ENCODE data around the gene SHROOM3. TPM values are rescaled to one million over a fixed set of nuclear protein-coding genes. Genes with fewer than 3 reads are reported as not detected.

SHROOM3 gene
- total and polyA plus RNA-seq, 2 of the 13 experiments (the other 11 are each of a cell fraction or from before 2014, with no cell fraction given) = 0.01 TPM; not detected in 1

DNA sequence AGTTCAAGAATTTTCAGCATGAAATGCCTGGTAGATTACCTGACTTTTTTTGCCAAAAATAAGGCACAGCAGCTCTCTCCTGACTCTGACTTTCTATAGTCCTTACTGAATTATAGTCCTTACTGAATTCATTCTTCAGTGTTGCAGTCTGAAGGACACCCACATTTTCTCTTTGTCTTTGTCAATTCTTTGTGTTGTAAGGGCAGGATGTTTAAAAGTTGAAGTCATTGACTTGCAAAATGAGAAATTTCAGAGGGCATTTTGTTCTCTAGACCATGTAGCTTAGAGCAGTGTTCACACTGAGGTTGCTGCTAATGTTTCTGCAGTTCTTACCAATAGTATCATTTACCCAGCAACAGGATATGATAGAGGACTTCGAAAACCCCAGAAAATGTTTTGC is 295.0 kb downstream of the SHROOM3 start:
- no peak overlapping the region for H3K27ac ChIP-seq (ENCODE audit: extremely low read length, insufficient read depth, low read length)
- in situ Hi-C loops (cut with HindIII; ENCODE audit: extremely low pct_ligation_motif_present, low pct_unique_long_range_greater_than_20kb) = no loop called here
- ATAC-seq (no peak), DNase-seq (ENCODE audit: low spot score) (no peak), FAIRE-seq (no peak)
- no peaks in the 10 kb centered on the region for H3K36me3 ChIP-seq (replicated peaks in 1 of 2; ENCODE audit: control insufficient read depth in 1 of 2, insufficient read depth in 2 of 2, low read length in 2 of 2)
- CTCF ChIA-PET (ENCODE audit: low intra/inter-chr PET ratio, low total read pairs) = no interaction called here
- no TSS peak for BruUV-seq (replicated peaks)
- no peak overlapping the region for H2AFZ ChIP-seq (ENCODE audit: low read length)
- H3K4me3 ChIP-seq (replicated peaks in 1 of 3; ENCODE audit: insufficient read depth in 1 of 3, low read depth in 2 of 3, low read length in 3 of 3) = no peak overlapping the region
- H3K9ac ChIP-seq (ENCODE audit: insufficient read depth, low read depth, low read length) = no peak overlapping the region
- H3K4me1 ChIP-seq (ENCODE audit: insufficient read depth, low read length) = no peaks in the 10 kb centered on the region
- 0 out of 5 replicates have a peak, but pooled peaks cover 0 to 3% of the 10 kb centered on the region in 2 experiments for H3K27me3 ChIP-seq (ENCODE audit: control insufficient read depth in 1 of 2, insufficient read depth in 2 of 2, low read length in 2 of 2)
- TF ChIP-seq ZNF343 (CRISPR knock-in tag; IDR thresholded peaks at IDR 0.05) = no peak
- H3K9me3 ChIP-seq (ENCODE audit: low read length) = no peaks in the 10 kb centered on the region
- intact Hi-C loops (cut with micrococcal nuclease; ENCODE audit: unreplicated experiment) = loop anchor here (5.0 kb wide), 1 partner anchor 218 kb away; no protein-coding TSS in a partner anchor
- H4K20me1 ChIP-seq (ENCODE audit: insufficient read depth, low read length) = no peaks in the 10 kb centered on the region
- no peak overlapping the region for H3K4me2 ChIP-seq (ENCODE audit: low read depth, low read length)
- POLR2A ChIA-PET = no interaction called here
- 15% methylated on average over 1 of the region's 1 CpG for WGBS (ENCODE audit: low lambda C conversion rate)
- H3K79me2 ChIP-seq (ENCODE audit: insufficient read depth, low read length) = no peaks in the 10 kb centered on the region

DNA sequence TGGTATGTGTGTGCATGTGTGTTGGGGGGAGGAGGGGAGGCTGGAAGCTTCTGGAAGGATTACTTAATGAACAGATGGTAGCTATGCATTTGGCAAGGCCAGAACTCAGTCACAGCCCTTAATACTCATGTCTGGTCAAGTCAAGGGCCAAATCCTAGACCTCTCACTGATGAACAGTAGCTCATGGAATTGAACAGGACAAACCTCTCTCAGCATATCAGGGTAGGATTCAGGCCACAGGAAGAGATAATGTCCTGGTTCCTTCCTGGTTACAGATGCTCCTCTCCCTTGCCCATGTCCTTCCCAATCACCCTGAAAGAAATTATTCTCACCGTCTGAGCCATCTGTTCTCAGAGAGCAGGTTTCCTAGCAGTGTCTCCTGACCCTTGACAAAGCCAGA is 297.2 kb downstream of the SHROOM3 start:
- WGBS (ENCODE audit: low lambda C conversion rate) = 33% methylated on average over 1 of the region's 1 CpG
- ATAC-seq = no peak
- Histone ChIP-seq H2AFZ (ENCODE audit: low read length) (no peak overlapping the region), H3K4me2 (ENCODE audit: low read depth, low read length) (no peak overlapping the region), H3K9me3 (ENCODE audit: low read length) (no peaks in the 10 kb centered on the region), H3K4me3 (replicated peaks in 1 of 3; ENCODE audit: insufficient read depth in 1 of 3, low read depth in 2 of 3, low read length in 3 of 3) (no peak overlapping the region), H3K36me3 (replicated peaks in 1 of 2; ENCODE audit: control insufficient read depth in 1 of 2, insufficient read depth in 2 of 2, low read length in 2 of 2) (no peaks in the 10 kb centered on the region), H3K79me2 (ENCODE audit: insufficient read depth, low read length) (no peaks in the 10 kb centered on the region), H3K27me3 (ENCODE audit: control insufficient read depth in 1 of 2, insufficient read depth in 2 of 2, low read length in 2 of 2) (0 out of 5 replicates have a peak, but pooled peaks cover 0 to 3% of the 10 kb centered on the region in 2 experiments), H3K4me1 (ENCODE audit: insufficient read depth, low read length) (no peaks in the 10 kb centered on the region), H3K9ac (ENCODE audit: insufficient read depth, low read depth, low read length) (no peak overlapping the region), H3K27ac (ENCODE audit: extremely low read length, insufficient read depth, low read length) (no peak overlapping the region), H4K20me1 (ENCODE audit: insufficient read depth, low read length) (no peaks in the 10 kb centered on the region)
- TF ChIP-seq ZNF441 (CRISPR knock-in tag; IDR thresholded peaks at IDR 0.05; ENCODE audit: borderline replicate concordance) (no peak), ZNF10 (CRISPR knock-in tag; IDR thresholded peaks at IDR 0.05; ENCODE audit: borderline replicate concordance, low read depth) (no peak), ZNF572 (CRISPR knock-in tag; IDR thresholded peaks at IDR 0.05) (no peak), ZNF878 (CRISPR knock-in tag; IDR thresholded peaks at IDR 0.05) (no peak), KDM1A (CRISPR knock-in tag; IDR thresholded peaks at IDR 0.05) (no peak), ZFX (CRISPR knock-in tag; IDR thresholded peaks at IDR 0.05; ENCODE audit: low read depth) (no peak), NCOA2 (CRISPR knock-in tag; IDR thresholded peaks at IDR 0.05) (no peak), POLR2A (IDR thresholded peaks at IDR 0.05; ENCODE audit: insufficient read depth in 1 of 2, low read depth in 2 of 2, low read length in 2 of 2) (no peak), SMAD9 (CRISPR knock-in tag; IDR thresholded peaks at IDR 0.05) (no peak), MEIS2 (CRISPR knock-in tag; IDR thresholded peaks at IDR 0.05) (no peak), TEAD2 (CRISPR knock-in tag; IDR thresholded peaks at IDR 0.05) (no peak), SYNCRIP (IDR thresholded peaks at IDR 0.05; ENCODE audit: insufficient read depth, low read depth, low read length) (no peak), SKI (IDR thresholded peaks at IDR 0.05; ENCODE audit: partially characterized antibody) (no peak)
- TF ChIP-seq, protein P1, sequence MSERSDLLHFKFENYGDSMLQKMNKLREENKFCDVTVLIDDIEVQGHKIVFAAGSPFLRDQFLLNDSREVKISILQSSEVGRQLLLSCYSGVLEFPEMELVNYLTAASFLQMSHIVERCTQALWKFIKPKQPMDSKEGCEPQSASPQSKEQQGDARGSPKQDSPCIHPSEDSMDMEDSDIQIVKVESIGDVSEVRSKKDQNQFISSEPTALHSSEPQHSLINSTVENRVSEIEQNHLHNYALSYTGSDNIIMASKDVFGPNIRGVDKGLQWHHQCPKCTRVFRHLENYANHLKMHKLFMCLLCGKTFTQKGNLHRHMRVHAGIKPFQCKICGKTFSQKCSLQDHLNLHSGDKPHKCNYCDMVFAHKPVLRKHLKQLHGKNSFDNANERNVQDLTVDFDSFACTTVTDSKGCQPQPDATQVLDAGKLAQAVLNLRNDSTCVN (CRISPR knock-in tag; IDR thresholded peaks at IDR 0.05; ENCODE audit: borderline replicate concordance) = no peak
- TF ChIP-seq, protein P2, sequence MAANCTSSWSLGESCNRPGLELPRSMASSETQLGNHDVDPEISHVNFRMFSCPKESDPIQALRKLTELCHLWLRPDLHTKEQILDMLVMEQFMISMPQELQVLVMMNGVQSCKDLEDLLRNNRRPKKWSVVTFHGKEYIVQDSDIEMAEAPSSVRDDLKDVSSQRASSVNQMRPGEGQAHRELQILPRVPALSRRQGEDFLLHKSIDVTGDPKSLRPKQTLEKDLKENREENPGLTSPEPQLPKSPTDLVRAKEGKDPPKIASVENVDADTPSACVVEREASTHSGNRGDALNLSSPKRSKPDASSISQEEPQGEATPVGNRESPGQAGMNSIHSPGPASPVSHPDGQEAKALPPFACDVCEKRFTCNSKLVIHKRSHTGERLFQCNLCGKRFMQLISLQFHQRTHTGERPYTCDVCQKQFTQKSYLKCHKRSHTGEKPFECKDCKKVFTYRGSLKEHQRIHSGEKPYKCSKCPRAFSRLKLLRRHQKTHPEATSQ (CRISPR knock-in tag; IDR thresholded peaks at IDR 0.05; ENCODE audit: borderline replicate concordance) = no peak
- TF ChIP-seq, protein P3, sequence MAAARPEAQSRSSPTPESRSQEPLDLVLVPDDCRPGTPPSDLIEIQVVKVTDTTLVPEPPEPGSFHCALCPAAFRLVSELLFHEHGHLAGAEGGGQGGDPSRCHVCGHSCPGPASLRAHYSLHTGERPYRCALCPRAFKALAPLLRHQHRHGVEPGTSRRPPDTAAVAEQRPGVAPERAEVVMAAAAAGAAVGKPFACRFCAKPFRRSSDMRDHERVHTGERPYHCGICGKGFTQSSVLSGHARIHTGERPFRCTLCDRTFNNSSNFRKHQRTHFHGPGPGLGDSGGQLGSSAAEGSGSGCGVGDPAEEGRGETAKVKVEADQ (CRISPR knock-in tag; IDR thresholded peaks at IDR 0.05; ENCODE audit: borderline replicate concordance) = no peak
- FAIRE-seq = no peak
- no TSS peak for BruUV-seq (replicated peaks)
- ChIA-PET CTCF (ENCODE audit: low intra/inter-chr PET ratio, low total read pairs) (no interaction called here), POLR2A (no interaction called here)
- in situ Hi-C loops (cut with HindIII; ENCODE audit: extremely low pct_ligation_motif_present, low pct_unique_long_range_greater_than_20kb) = no loop called here
- no peak for DNase-seq (ENCODE audit: low spot score)
- intact Hi-C loops (cut with micrococcal nuclease; ENCODE audit: unreplicated experiment) = loop anchor here (5.0 kb wide), 1 partner anchor 220 kb away; no protein-coding TSS in a partner anchor

All from HepG2 (cell line).